ENCODE results near the gene SPTAN1.

DNA sequence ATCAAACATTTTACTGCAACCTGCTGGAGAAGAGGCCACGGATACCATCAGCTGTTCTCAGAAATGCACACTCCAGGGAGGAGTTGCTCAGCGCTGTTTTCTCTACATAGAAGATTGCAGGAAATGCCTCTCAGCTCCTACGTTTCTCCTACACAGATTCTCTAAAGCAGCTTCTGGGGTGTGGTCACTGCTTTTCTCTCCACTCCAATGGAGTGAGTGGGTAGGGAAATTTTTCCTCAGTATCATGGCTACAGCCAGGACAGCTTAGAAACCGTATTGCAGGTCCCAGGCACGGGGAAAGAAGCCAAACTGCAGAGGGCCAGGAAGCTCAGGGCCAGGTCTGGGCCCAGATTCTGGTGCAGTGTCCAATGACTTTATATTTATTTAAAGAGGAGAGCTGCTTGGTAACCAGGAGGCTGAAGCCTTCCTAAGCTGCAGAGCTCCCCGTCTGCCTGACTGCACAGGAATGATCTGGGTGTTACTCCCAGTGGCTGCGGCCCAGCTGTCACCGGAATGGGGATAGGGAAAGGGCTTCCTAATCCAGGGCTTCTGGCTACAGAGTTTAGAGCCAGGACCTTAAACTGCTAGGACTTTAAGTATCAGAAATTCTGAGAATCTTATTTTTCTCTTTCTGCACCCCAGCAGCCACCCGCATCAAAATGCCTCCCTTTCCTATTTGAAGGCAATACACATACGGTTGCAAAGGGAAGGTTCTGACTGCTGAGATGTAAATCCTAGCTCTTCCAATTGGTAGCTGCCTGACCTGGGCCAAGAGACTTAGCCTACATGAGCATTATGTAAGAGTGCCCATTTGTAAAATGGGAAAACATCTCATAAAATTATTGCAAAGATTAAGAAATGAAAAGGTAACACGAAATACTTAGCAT is 1.4 kb upstream of the SPTAN1 start:
- TF ChIP-seq POLR2A (IDR thresholded peaks at IDR 0.05) (no peak), CTCF (IDR thresholded peaks at IDR 0.05) (no peak), POLR2AphosphoS5 (IDR thresholded peaks at IDR 0.05) (no peak)
